Immature natural killer cell (primary cell): Measurements from ENCODE around the gene FBXW4. TPM values are rescaled to one million over a fixed set of nuclear protein-coding genes. Genes with fewer than 3 reads are reported as not detected.

Experiments
- DNase-seq, 3 donors: peaks; one replicate each; pipeline ENCODE4 v3.0.0; 2022; ENCODE audit warnings: mixed read lengths in 1 of 3
- H3K27ac Mint-ChIP-seq, 6 donors: one replicate each; pipeline ENCODE4 v1.8.0; 2020; ENCODE audit warnings: mixed read lengths in 6 of 6, mild to moderate bottlenecking in 5 of 6, inconsistent platforms in 4 of 6, moderate library complexity in 3 of 6
- H3K27me3 Mint-ChIP-seq, 3 donors: one replicate each; pipeline ENCODE4 v1.8.0; 2020 to 2021; ENCODE audit warnings: low read depth in 3 of 3, mild to moderate bottlenecking in 3 of 3, mixed read lengths in 3 of 3, moderate library complexity in 3 of 3, inconsistent platforms in 1 of 3
- H3K36me3 Mint-ChIP-seq, 3 donors: one replicate each; pipeline ENCODE4 v1.8.0; 2020; ENCODE audit warnings: mixed read lengths in 3 of 3, inconsistent platforms in 2 of 3, mild to moderate bottlenecking in 2 of 3
- H3K4me1 Mint-ChIP-seq, 2 donors: one replicate each; pipeline ENCODE4 v1.8.0; 2020; ENCODE audit warnings: inconsistent platforms in 2 of 2, mild to moderate bottlenecking in 2 of 2, mixed read lengths in 2 of 2, moderate library complexity in 1 of 2
- H3K4me3 Mint-ChIP-seq, 5 donors: one replicate each; pipeline ENCODE4 v1.8.0; 2020; ENCODE audit warnings: mild to moderate bottlenecking in 5 of 5, mixed read lengths in 5 of 5, inconsistent platforms in 3 of 5, moderate library complexity in 3 of 5
- H3K9me3 Mint-ChIP-seq, 6 donors: one replicate each; pipeline ENCODE4 v1.8.0; 2020; ENCODE audit warnings: mild to moderate bottlenecking in 6 of 6, mixed read lengths in 6 of 6, inconsistent platforms in 4 of 6, moderate library complexity in 3 of 6
- polyA plus RNA-seq, 3 donors: library from polyadenylated mRNA; unstranded; fragments of 300-500 nt; fragmentation: Illumina TruSeq; gene quantifications; one replicate each; pipeline ENCODE4 v1.2.3, GENCODE V29; 2021

Gene FBXW4
- 1 to 10 TPM; 3.8 to 9.7 (median 6.1) TPM for polyA plus RNA-seq

GRCh38 chr10:101694674-101695403 lies at the start of gene FBXW4:
FBXW4 (minus strand) TSS chr10:101695170; CDS start chr10:101695105, 65 bp downstream.
- H3K4me1 Mint-ChIP-seq = peaks cover 35 to 53% of the 10 kb centered on the region in 2 donors
- H3K4me3 Mint-ChIP-seq = peak within 1 kb of the TSS; percentile 93 to 97 (median 95)
- H3K27me3 Mint-ChIP-seq = peaks cover 4 to 10% (median 9%) of the 10 kb centered on the region in 3 donors
- peak; percentile 73 to 74 (median 73) for DNase-seq
- H3K27ac Mint-ChIP-seq = peak within 1 kb of the TSS; percentile 97 to 99 (median 98)
- H3K36me3 Mint-ChIP-seq = peaks cover 0 to 4% (median 0%) of the 10 kb centered on the region in 3 donors
- H3K9me3 Mint-ChIP-seq = no peaks in the 10 kb centered on the region

- no peak overlapping the region for H3K27ac Mint-ChIP-seq
- no peak overlapping the region for H3K4me3 Mint-ChIP-seq
- no peaks in the 10 kb centered on the region for H3K36me3 Mint-ChIP-seq
- no peaks in the 10 kb centered on the region for H3K9me3 Mint-ChIP-seq
- peaks cover 4 to 6% (median 5%) of the 10 kb centered on the region in 3 donors for H3K27me3 Mint-ChIP-seq
- no peak for DNase-seq
- no peaks in the 10 kb centered on the region for H3K4me1 Mint-ChIP-seq
Measured at GRCh38 chr10:101744267-101744666, 49.3 kb upstream of the FBXW4 start.

GRCh38 chr10:101741938-101742337 lies 47.0 kb upstream of the FBXW4 start:
- Mint-ChIP-seq H3K36me3 (no peaks in the 10 kb centered on the region), H3K27me3 (peaks cover 4 to 6% (median 4%) of the 10 kb centered on the region in 3 donors), H3K4me1 (no peaks in the 10 kb centered on the region), H3K9me3 (no peaks in the 10 kb centered on the region), H3K4me3 (no peak overlapping the region), H3K27ac (no peak overlapping the region)
- no peak for DNase-seq

GRCh38 chr10:101736666-101737065 lies 41.7 kb upstream of the FBXW4 start:
- Mint-ChIP-seq H3K27me3 (peaks cover 4 to 10% (median 6%) of the 10 kb centered on the region in 3 donors), H3K4me1 (no peaks in the 10 kb centered on the region), H3K4me3 (no peak overlapping the region), H3K9me3 (no peaks in the 10 kb centered on the region), H3K27ac (no peak overlapping the region), H3K36me3 (no peaks in the 10 kb centered on the region)
- no peak for DNase-seq

GRCh38 chr10:101732096-101732495 lies 37.1 kb upstream of the FBXW4 start:
- Mint-ChIP-seq H3K27ac (no peak overlapping the region), H3K36me3 (no peaks in the 10 kb centered on the region), H3K4me1 (no peaks in the 10 kb centered on the region), H3K4me3 (no peak overlapping the region), H3K27me3 (peaks cover 1 to 6% (median 2%) of the 10 kb centered on the region in 3 donors), H3K9me3 (no peaks in the 10 kb centered on the region)
- DNase-seq = no peak

- Mint-ChIP-seq H3K27ac (no peak overlapping the region), H3K9me3 (no peaks in the 10 kb centered on the region), H3K4me3 (no peak overlapping the region), H3K27me3 (peaks cover 1 to 4% (median 3%) of the 10 kb centered on the region in 3 donors), H3K36me3 (no peaks in the 10 kb centered on the region), H3K4me1 (no peaks in the 10 kb centered on the region)
- DNase-seq = no peak
Measured at GRCh38 chr10:101726115-101726387, 31.1 kb upstream of the FBXW4 start.

- Mint-ChIP-seq H3K4me1 (no peaks in the 10 kb centered on the region), H3K9me3 (no peaks in the 10 kb centered on the region), H3K27ac (no peak overlapping the region), H3K4me3 (no peak overlapping the region), H3K27me3 (peaks cover 1 to 8% (median 6%) of the 10 kb centered on the region in 3 donors), H3K36me3 (no peaks in the 10 kb centered on the region)
- DNase-seq = no peak
Measured at GRCh38 chr10:101725296-101726114, 30.5 kb upstream of the FBXW4 start.

GRCh38 chr10:101724446-101724845 lies 29.5 kb upstream of the FBXW4 start:
- no peaks in the 10 kb centered on the region for H3K4me1 Mint-ChIP-seq
- H3K27me3 Mint-ChIP-seq = peaks cover 1 to 9% (median 6%) of the 10 kb centered on the region in 3 donors
- no peak overlapping the region for H3K27ac Mint-ChIP-seq
- no peak for DNase-seq
- H3K36me3 Mint-ChIP-seq = no peaks in the 10 kb centered on the region
- H3K4me3 Mint-ChIP-seq = no peak overlapping the region
- H3K9me3 Mint-ChIP-seq = no peaks in the 10 kb centered on the region

- Mint-ChIP-seq H3K4me3 (no peak overlapping the region), H3K27ac (no peak overlapping the region), H3K9me3 (no peaks in the 10 kb centered on the region)
Measured at GRCh38 chr10:101723176-101723575, 28.2 kb upstream of the FBXW4 start.

GRCh38 chr10:101721806-101722205 lies 26.8 kb upstream of the FBXW4 start:
- H3K9me3 Mint-ChIP-seq = no peaks in the 10 kb centered on the region
- peaks cover 6 to 8% (median 6%) of the 10 kb centered on the region in 3 donors for H3K27me3 Mint-ChIP-seq
- H3K4me1 Mint-ChIP-seq = no peaks in the 10 kb centered on the region
- no peak overlapping the region for H3K27ac Mint-ChIP-seq
- H3K36me3 Mint-ChIP-seq = no peaks in the 10 kb centered on the region
- H3K4me3 Mint-ChIP-seq = no peak overlapping the region
- no peak for DNase-seq

More at GRCh38 chr10:101723176-101723575, 28.2 kb upstream of the FBXW4 start:
- Mint-ChIP-seq H3K27me3 (peaks cover 1 to 8% (median 6%) of the 10 kb centered on the region in 3 donors), H3K4me1 (no peaks in the 10 kb centered on the region), H3K36me3 (no peaks in the 10 kb centered on the region)
- no peak for DNase-seq

GRCh38 chr10:101720606-101721230 lies 25.7 kb upstream of the FBXW4 start:
- H3K27ac Mint-ChIP-seq = no peak overlapping the region
- H3K27me3 Mint-ChIP-seq = peaks cover 7 to 12% (median 9%) of the 10 kb centered on the region in 3 donors
- H3K4me3 Mint-ChIP-seq = no peak overlapping the region
- no peak for DNase-seq
- no peaks in the 10 kb centered on the region for H3K4me1 Mint-ChIP-seq
- no peaks in the 10 kb centered on the region for H3K36me3 Mint-ChIP-seq
- H3K9me3 Mint-ChIP-seq = no peaks in the 10 kb centered on the region

GRCh38 chr10:101718690-101719275 lies 23.8 kb upstream of the FBXW4 start:
- H3K36me3 Mint-ChIP-seq = no peaks in the 10 kb centered on the region
- no peaks in the 10 kb centered on the region for H3K9me3 Mint-ChIP-seq
- no peaks in the 10 kb centered on the region for H3K4me1 Mint-ChIP-seq
- DNase-seq = no peak
- no peak overlapping the region for H3K4me3 Mint-ChIP-seq
- H3K27ac Mint-ChIP-seq = no peak overlapping the region
- H3K27me3 Mint-ChIP-seq = peaks cover 7 to 14% (median 10%) of the 10 kb centered on the region in 3 donors

GRCh38 chr10:101716891-101717659 lies 22.1 kb upstream of the FBXW4 start:
- no peaks in the 10 kb centered on the region for H3K4me1 Mint-ChIP-seq
- H3K27ac Mint-ChIP-seq = no peak overlapping the region
- DNase-seq = no peak
- no peaks in the 10 kb centered on the region for H3K9me3 Mint-ChIP-seq
- H3K36me3 Mint-ChIP-seq = no peaks in the 10 kb centered on the region
- peaks cover 6 to 12% (median 10%) of the 10 kb centered on the region in 3 donors for H3K27me3 Mint-ChIP-seq
- no peak overlapping the region for H3K4me3 Mint-ChIP-seq
